Activated CD8-positive, alpha-beta T cell treated with anti-CD3 and anti-CD28 coated beads, Interleukin-2, amount 10 ng/mL, durations not matched to agents 7 days and 5 days (primary cell): ENCODE results near the gene GID8. TPM values are rescaled to one million over a fixed set of nuclear protein-coding genes. Genes with fewer than 3 reads are reported as not detected.
"Not testable (repeated sequence)": the region's sequence is repeated elsewhere in the genome, so short reads cannot be mapped to it uniquely, and the experiment has no call there.

Experiments
- ATAC-seq: fragments of 150-1000 bp; cut with Tn5 transposase; one replicate; pipeline ENCODE4 v1.10.0; 2021; ENCODE audit warnings: moderate library complexity
- CTCF ChIA-PET: fragments of 350-600 bp; sonication (Branson Sonifier 250); formaldehyde crosslinking; loops from one replicate; lab custom pipeline; 2021; ENCODE audit warnings: antibody characterized with exemption; lab: Charles Lee
- POLR2A ChIA-PET: fragments of 350-600 bp; sonication (Branson Sonifier 250); formaldehyde crosslinking; loops from one replicate; lab custom pipeline; 2021; ENCODE audit warnings: antibody characterized with exemption; lab: Charles Lee
- DNase-seq: peaks from one replicate; pipeline ENCODE4 v3.0.0-alpha.2; 2020
- H3K27ac Mint-ChIP-seq: one replicate; pipeline ENCODE4 v1.8.0; 2021; ENCODE audit warnings: mild to moderate bottlenecking, mixed read lengths
- H3K27me3 Mint-ChIP-seq: one replicate; pipeline ENCODE4 v1.8.0; 2021; ENCODE audit warnings: low read depth, mixed read lengths
- H3K36me3 Mint-ChIP-seq: one replicate; pipeline ENCODE4 v1.8.0; 2021; ENCODE audit warnings: low read depth, mixed read lengths
- H3K4me1 Mint-ChIP-seq: one replicate; pipeline ENCODE4 v1.8.0; 2021; ENCODE audit warnings: low read depth, mixed read lengths
- H3K4me3 Mint-ChIP-seq: one replicate; pipeline ENCODE4 v1.8.0; 2021; ENCODE audit warnings: mild to moderate bottlenecking, mixed read lengths
- H3K9me3 Mint-ChIP-seq: one replicate; pipeline ENCODE4 v1.8.0; 2022; ENCODE audit warnings: mixed read lengths; ENCODE audit not compliant: insufficient read depth
- total RNA-seq, 2 experiments: library from RNA; stranded (reverse); gene quantifications; one replicate each; pipeline ENCODE4 v1.2.3, GENCODE V29; 2021

Gene GID8
- total RNA-seq, 2 experiments from 2014 or later: 37.3 to 39.7 TPM

DNA sequence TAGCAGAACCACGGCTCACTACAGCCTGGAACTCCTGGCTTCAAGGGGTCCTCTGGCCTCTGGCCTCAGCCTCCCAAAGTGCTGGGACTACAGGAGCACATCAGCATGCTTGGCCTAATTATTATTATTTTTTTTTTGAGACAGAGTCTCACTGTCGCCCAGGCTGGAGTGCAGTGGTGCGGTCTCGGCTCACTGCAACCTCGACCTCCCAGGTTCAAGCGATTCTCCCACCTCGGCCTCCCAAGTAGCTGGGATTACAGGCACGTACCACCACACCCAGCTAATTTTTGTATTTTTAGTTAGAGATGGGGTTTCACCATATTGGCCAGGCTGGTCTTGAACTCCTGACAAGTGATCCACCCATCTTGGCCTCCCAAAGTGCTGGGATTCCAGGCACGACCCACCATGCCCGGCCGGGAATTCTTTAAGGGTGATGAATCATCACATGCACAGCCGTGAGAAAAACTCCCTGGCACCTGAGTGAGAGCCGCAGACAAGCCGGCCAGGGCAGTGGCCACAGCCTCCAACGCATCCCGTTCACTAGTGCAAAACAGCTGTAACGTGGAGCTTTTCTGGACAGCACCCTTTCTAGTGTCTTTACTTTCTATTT, 14.8 kb upstream of the GID8 start:
- H3K9me3 Mint-ChIP-seq, ATAC-seq, DNase-seq, H3K27me3 Mint-ChIP-seq: not testable (repeated sequence)
- H3K36me3 Mint-ChIP-seq: peaks cover 32% of the 10 kb centered on the region
- CTCF ChIA-PET: interaction anchor here (9.2 to 13.5 kb wide), 3 partner anchors 13 to 22 kb away, joined by 100 to 182 read pairs (median 105); partner anchors contain the start of gene GID8
- POLR2A ChIA-PET: interaction anchor here (1.3 to 7.2 kb wide), 2 partner anchors 13 to 31 kb away, joined by 3 to 82 read pairs; partner anchors contain the start of gene GID8
- peaks cover 78% of the 10 kb centered on the region for H3K4me1 Mint-ChIP-seq
- peak overlapping the region; percentile 89 for H3K27ac Mint-ChIP-seq
- peak overlapping the region; percentile 84 for H3K4me3 Mint-ChIP-seq

- Mint-ChIP-seq H3K4me1 (peaks cover 78% of the 10 kb centered on the region), H3K27me3 (no peaks in the 10 kb centered on the region), H3K9me3 (no peaks in the 10 kb centered on the region), H3K36me3 (peaks cover 37% of the 10 kb centered on the region), H3K4me3 (peak overlapping the region; percentile 84), H3K27ac (peak overlapping the region; percentile 96)
- ChIA-PET POLR2A (interaction anchor here (1.3 to 7.2 kb wide), 5 partner anchors 10 to 36 kb away, joined by 3 to 82 read pairs (median 5); partner anchors contain the start of gene GID8), CTCF (interaction anchor here (1.3 to 13.5 kb wide), 5 partner anchors 8 to 31 kb away, joined by 3 to 182 read pairs (median 100); partner anchors contain the start of gene GID8)
- ATAC-seq: no peak
- DNase-seq: no peak
Measured at GRCh38 chr20:62923669-62924441, 14.1 kb upstream of the GID8 start.

DNA sequence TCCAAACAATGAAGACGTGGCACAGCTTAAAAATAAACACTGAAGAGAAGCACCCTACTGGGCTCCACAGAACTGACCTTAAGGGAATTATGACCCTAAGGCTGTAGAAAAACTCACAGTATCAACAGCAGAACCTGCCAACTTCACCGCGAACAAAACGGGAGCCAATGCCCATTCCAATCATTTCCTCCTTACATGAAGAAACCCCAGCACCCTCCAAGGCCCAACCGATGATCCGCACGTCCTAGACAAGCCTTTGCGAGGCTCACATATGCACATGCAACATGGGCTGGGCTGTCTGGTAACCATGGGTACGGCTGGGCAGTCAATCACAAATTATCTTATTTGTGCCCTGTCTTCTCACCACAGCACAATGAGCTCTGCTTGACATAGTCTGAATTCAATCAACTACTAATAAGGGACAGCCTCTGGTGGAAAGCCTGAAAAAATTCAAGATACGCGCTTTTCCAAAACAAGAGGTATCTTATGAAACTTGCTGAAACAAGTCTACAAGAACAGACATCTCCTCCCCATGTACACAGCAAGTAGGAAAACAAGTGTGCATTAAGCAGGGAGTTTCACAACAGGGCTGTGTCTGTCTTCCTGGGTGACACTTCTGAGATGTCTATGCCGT, 13.4 kb upstream of the GID8 start:
- ChIA-PET CTCF (interaction anchor here (1.3 to 13.5 kb wide), 4 partner anchors 9 to 30 kb away, joined by 3 to 182 read pairs (median 58); partner anchors contain the start of gene GID8), POLR2A (interaction anchor here (1.1 to 7.2 kb wide), 9 partner anchors 10 to 37 kb away, joined by 3 to 82 read pairs (median 5); partner anchors contain the start of gene GID8)
- peak; percentile 50 for DNase-seq
- peaks cover 35% of the 10 kb centered on the region for H3K36me3 Mint-ChIP-seq
- peak; percentile 6 for ATAC-seq
- H3K4me1 Mint-ChIP-seq: peaks cover 74% of the 10 kb centered on the region
- H3K27ac Mint-ChIP-seq: peak overlapping the region; percentile 96
- no peaks in the 10 kb centered on the region for H3K9me3 Mint-ChIP-seq
- no peaks in the 10 kb centered on the region for H3K27me3 Mint-ChIP-seq
- H3K4me3 Mint-ChIP-seq: peak overlapping the region; percentile 84

DNA sequence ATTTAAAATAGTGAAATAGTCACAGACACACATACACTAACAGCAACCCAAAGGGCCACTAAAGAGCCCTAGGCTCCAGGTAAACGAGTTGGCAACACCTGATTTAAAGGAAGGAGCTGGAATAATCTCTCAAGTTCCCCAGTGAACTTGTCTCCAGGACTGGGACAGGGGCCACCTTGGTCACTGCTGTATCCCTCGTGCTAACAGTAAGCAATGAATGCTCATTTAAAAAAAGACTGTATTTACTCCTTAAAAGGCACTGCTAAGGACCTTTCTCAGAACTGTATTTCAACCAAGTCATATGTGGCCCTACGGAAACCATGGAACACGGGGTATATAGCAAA, 12.9 kb upstream of the GID8 start:
- peaks cover 73% of the 10 kb centered on the region for H3K4me1 Mint-ChIP-seq
- DNase-seq (no peak), ATAC-seq (no peak)
- CTCF ChIA-PET: interaction anchor here (1.3 to 13.5 kb wide), 4 partner anchors 10 to 30 kb away, joined by 3 to 182 read pairs (median 58); partner anchors contain the start of gene GID8
- peaks cover 33% of the 10 kb centered on the region for H3K36me3 Mint-ChIP-seq
- POLR2A ChIA-PET: interaction anchor here (1.1 to 7.2 kb wide), 9 partner anchors 11 to 37 kb away, joined by 4 to 82 read pairs (median 5); partner anchors contain the start of genes GID8 and SLC17A9
- H3K9me3 Mint-ChIP-seq: no peaks in the 10 kb centered on the region
- H3K27me3 Mint-ChIP-seq: no peaks in the 10 kb centered on the region
- H3K27ac Mint-ChIP-seq: peak overlapping the region; percentile 96
- peak overlapping the region; percentile 84 for H3K4me3 Mint-ChIP-seq

DNA sequence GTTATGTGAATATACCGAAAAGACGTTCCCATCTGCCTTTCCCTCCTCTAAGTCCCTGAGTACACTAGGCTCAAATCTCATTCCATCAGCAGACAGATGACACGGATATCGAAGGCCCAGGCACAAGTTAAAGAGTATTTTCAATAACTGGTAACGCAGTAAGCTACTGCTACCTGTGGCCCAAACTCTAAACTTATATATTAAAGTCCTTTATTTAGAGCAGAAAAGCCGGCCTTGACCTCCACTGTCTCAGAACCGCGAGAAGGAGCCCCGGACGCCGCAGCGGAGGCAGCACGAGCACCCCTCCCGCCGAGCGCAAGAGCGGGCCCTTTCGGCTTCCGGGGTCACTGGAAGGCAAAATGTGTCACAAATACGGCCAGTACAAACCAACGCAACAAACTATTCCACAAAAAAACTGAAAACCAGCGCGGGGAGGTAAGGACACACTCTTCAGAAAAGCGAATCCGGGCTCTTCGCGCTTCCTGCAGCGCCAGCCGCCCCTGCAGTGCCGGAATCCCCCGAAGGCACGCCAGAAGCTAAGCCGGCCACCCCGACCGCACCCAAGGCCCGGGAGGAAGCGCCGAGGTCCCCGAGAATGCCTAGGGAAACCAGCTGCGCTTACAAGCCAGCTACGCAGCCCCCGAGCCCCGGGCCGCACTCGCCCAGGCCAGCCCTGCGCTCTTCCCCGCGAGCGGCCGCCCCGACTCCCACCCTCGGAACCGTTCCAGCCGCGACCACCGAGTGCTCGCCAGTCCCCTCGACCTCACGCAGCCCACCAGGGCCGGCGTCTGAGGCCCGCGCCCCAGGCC, 12.3 kb upstream of the GID8 start:
- CTCF ChIA-PET: interaction anchor here (1.3 to 13.5 kb wide), 5 partner anchors 10 to 103 kb away, joined by 3 to 182 read pairs (median 15); partner anchors contain the start of gene GID8
- H3K4me3 Mint-ChIP-seq: peak overlapping the region; percentile 84
- peaks cover 33% of the 10 kb centered on the region for H3K36me3 Mint-ChIP-seq
- H3K9me3 Mint-ChIP-seq: no peaks in the 10 kb centered on the region
- peak overlapping the region; percentile 96 for H3K27ac Mint-ChIP-seq
- H3K27me3 Mint-ChIP-seq: no peaks in the 10 kb centered on the region
- POLR2A ChIA-PET: interaction anchor here (1.1 to 7.2 kb wide), 9 partner anchors 11 to 38 kb away, joined by 4 to 82 read pairs (median 5); partner anchors contain the start of genes GID8 and SLC17A9
- DNase-seq (peak; percentile 69), ATAC-seq (peak; percentile 7)
- peaks cover 73% of the 10 kb centered on the region for H3K4me1 Mint-ChIP-seq

- ChIA-PET POLR2A (interaction anchor here (0.7 to 7.2 kb wide), 8 partner anchors 8 to 284 kb away, joined by 4 to 82 read pairs (median 4); partner anchors contain the start of genes GID8, SLC17A9 and SLCO4A1), CTCF (interaction anchor here (0.6 to 13.5 kb wide), 10 partner anchors 8 to 104 kb away, joined by 3 to 182 read pairs (median 4); partner anchors contain the start of gene GID8)
- Mint-ChIP-seq H3K27me3 (no peaks in the 10 kb centered on the region), H3K36me3 (peaks cover 31% of the 10 kb centered on the region), H3K4me1 (peaks cover 72% of the 10 kb centered on the region), H3K4me3 (peak within 1 kb of the TSS; percentile 92), H3K27ac (peak within 1 kb of the TSS; percentile 96), H3K9me3 (no peaks in the 10 kb centered on the region)
- peak; percentile 76 for ATAC-seq
- peak; percentile 89 for DNase-seq
Measured at GRCh38 chr20:62926229-62927127, 11.5 kb upstream of the GID8 start, which contains the start of gene DIDO1. DIDO1 (minus strand) TSS chr20:62926505.

- DNase-seq (no peak), ATAC-seq (no peak)
- peaks cover 76% of the 10 kb centered on the region for H3K4me1 Mint-ChIP-seq
- H3K27ac Mint-ChIP-seq: peak overlapping the region; percentile 90
- peaks cover 31% of the 10 kb centered on the region for H3K36me3 Mint-ChIP-seq
- H3K27me3 Mint-ChIP-seq: no peaks in the 10 kb centered on the region
- peak overlapping the region; percentile 92 for H3K4me3 Mint-ChIP-seq
- CTCF ChIA-PET: interaction anchor here (0.6 to 13.1 kb wide), 11 partner anchors 9 to 105 kb away, joined by 3 to 100 read pairs (median 4); partner anchors contain the start of gene GID8
- H3K9me3 Mint-ChIP-seq: no peaks in the 10 kb centered on the region
- POLR2A ChIA-PET: interaction anchor here (0.7 to 7.2 kb wide), 8 partner anchors 8 to 285 kb away, joined by 3 to 82 read pairs (median 6); partner anchors contain the start of genes GID8, SLC17A9 and SLCO4A1
Measured at GRCh38 chr20:62927128-62927705, 10.7 kb upstream of the GID8 start.

- Mint-ChIP-seq H3K4me3 (peak overlapping the region; percentile 92), H3K27me3 (no peaks in the 10 kb centered on the region), H3K27ac (peak overlapping the region; percentile 74), H3K4me1 (peaks cover 74% of the 10 kb centered on the region), H3K36me3 (peaks cover 32% of the 10 kb centered on the region), H3K9me3 (no peaks in the 10 kb centered on the region)
- DNase-seq: no peak
- no peak for ATAC-seq
- POLR2A ChIA-PET: interaction anchor here (1.5 to 7.2 kb wide), 3 partner anchors 8 to 26 kb away, joined by 3 to 82 read pairs (median 11); partner anchors contain the start of gene GID8
- CTCF ChIA-PET: interaction anchor here (0.8 to 1.9 kb wide), 6 partner anchors 8 to 44 kb away, joined by 3 to 14 read pairs (median 6); no protein-coding TSS in a partner anchor
Measured at GRCh38 chr20:62928246-62928939, 9.6 kb upstream of the GID8 start.
